Suprapubic skin (tissue), 4 donors: ENCODE results near the gene PRLR. TPM values are rescaled to one million over a fixed set of nuclear protein-coding genes. Genes with fewer than 3 reads are reported as not detected.

Experiments
- DNase-seq, 2 donors: peaks; one replicate each; pipeline ENCODE4 v3.0.0-alpha.2; 2019; ENCODE audit warnings: low spot score in 2 of 2
- H3K27ac ChIP-seq: fragments of 200-600 bp; sonication (generic); one replicate; pipeline ENCODE4 v1.5.1; 2019
- H3K27me3 ChIP-seq: fragments of 200-600 bp; sonication (generic); one replicate; pipeline ENCODE4 v1.5.1; 2019
- H3K36me3 ChIP-seq: fragments of 200-600 bp; sonication (generic); one replicate; pipeline ENCODE4 v1.5.1; 2019
- H3K4me1 ChIP-seq: fragments of 200-600 bp; sonication (generic); one replicate; pipeline ENCODE4 v1.5.1; 2019
- H3K4me3 ChIP-seq: fragments of 200-600 bp; sonication (generic); one replicate; pipeline ENCODE4 v1.5.1; 2019; ENCODE audit warnings: mild to moderate bottlenecking
- H3K9me3 ChIP-seq: fragments of 200-600 bp; sonication (generic); one replicate; pipeline ENCODE4 v1.5.1; 2019
- CTCF ChIP-seq, 2 donors: fragments of 200-600 bp in 1 of 2; fragments of 450-650 bp in 1 of 2; sonication (generic) in 1 of 2; IDR thresholded peaks; one replicate each; pipeline ENCODE4 v1.5.1; 2016 to 2019; ENCODE audit warnings: antibody characterized with exemption in 2 of 2, mild to moderate bottlenecking in 1 of 2, moderate library complexity in 1 of 2
- EP300 ChIP-seq: sonication (generic); formaldehyde crosslinking; IDR thresholded peaks from one replicate; pipeline ENCODE4 v1.6.1; 2017; ENCODE audit warnings: antibody characterized with exemption
- POLR2A ChIP-seq, 2 donors: fragments of 450-650 bp; IDR thresholded peaks; one replicate each; pipeline ENCODE4 v1.6.1; 2017; ENCODE audit warnings: antibody characterized with exemption in 2 of 2, mild to moderate bottlenecking in 2 of 2, moderate library complexity in 2 of 2
- POLR2AphosphoS5 ChIP-seq, 3 donors: sonication (generic); formaldehyde crosslinking; IDR thresholded peaks; one replicate each; pipeline ENCODE4 v1.6.1; 2017; ENCODE audit warnings: antibody characterized with exemption in 3 of 3
- WGBS: methylation state at CpG from one replicate; pipeline ENCODE4 v1.1.5; 2018; 5-methylcytosine and 5-hydroxymethylcytosine counted together
- total RNA-seq, 4 donors: library from RNA; depleted of rRNA; stranded (reverse); fragments of >200 nt; gene quantifications; one replicate each; pipeline ENCODE4 v1.1.0, GENCODE V29; 2016

PRLR gene
- total RNA-seq, 4 donors from 2014 or later: 8.0 to 18.7 (median 17.6) TPM

GRCh38 chr5:35263266-35263877 lies 33.1 kb upstream of the PRLR start:
- WGBS: 69% methylated on average over 2 of the region's 2 CpGs
- no peak for TF ChIP-seq CTCF (IDR thresholded peaks at IDR 0.05)
- no peak for TF ChIP-seq POLR2A (IDR thresholded peaks at IDR 0.05)
- H3K36me3 ChIP-seq: no peaks in the 10 kb centered on the region
- no peaks in the 10 kb centered on the region for H3K4me1 ChIP-seq
- no peaks in the 10 kb centered on the region for H3K27me3 ChIP-seq
- H3K9me3 ChIP-seq: no peaks in the 10 kb centered on the region
- H3K4me3 ChIP-seq: no peak overlapping the region
- DNase-seq: no peak
- no peak overlapping the region for H3K27ac ChIP-seq

GRCh38 chr5:35253582-35253981 lies 23.3 kb upstream of the PRLR start:
- TF ChIP-seq EP300 (no peak), POLR2AphosphoS5 (IDR thresholded peaks at IDR 0.05) (no peak)
- H3K27me3 ChIP-seq: no peaks in the 10 kb centered on the region
- DNase-seq: no peak
- H3K4me3 ChIP-seq: no peak overlapping the region
- H3K36me3 ChIP-seq: no peaks in the 10 kb centered on the region
- WGBS: 92% methylated on average over 3 of the region's 3 CpGs
- peaks cover 4% of the 10 kb centered on the region for H3K4me1 ChIP-seq
- H3K27ac ChIP-seq: no peak overlapping the region
- H3K9me3 ChIP-seq: peaks cover 7% of the 10 kb centered on the region

GRCh38 chr5:35252963-35253362 lies 22.7 kb upstream of the PRLR start:
- Histone ChIP-seq H3K27me3 (no peaks in the 10 kb centered on the region), H3K36me3 (no peaks in the 10 kb centered on the region), H3K4me1 (peaks cover 5% of the 10 kb centered on the region), H3K9me3 (peaks cover 7% of the 10 kb centered on the region), H3K27ac (no peak overlapping the region), H3K4me3 (no peak overlapping the region)
- WGBS: 91% methylated on average over 2 of the region's 2 CpGs
- TF ChIP-seq EP300: no peak
- TF ChIP-seq CTCF (IDR thresholded peaks at IDR 0.05): no peak
- TF ChIP-seq POLR2AphosphoS5 (IDR thresholded peaks at IDR 0.05): no peak
- TF ChIP-seq POLR2A (IDR thresholded peaks at IDR 0.05): no peak
- DNase-seq: no peak

- WGBS: 74% methylated on average over 5 of the region's 5 CpGs
- H3K4me3 ChIP-seq: peak overlapping the region; percentile 16
Measured at GRCh38 chr5:35248843-35249780, 18.8 kb upstream of the PRLR start.

GRCh38 chr5:35247648-35248034 lies 17.4 kb upstream of the PRLR start:
- Histone ChIP-seq H3K4me3 (no peak overlapping the region), H3K9me3 (no peaks in the 10 kb centered on the region), H3K27me3 (no peaks in the 10 kb centered on the region), H3K4me1 (peaks cover 23% of the 10 kb centered on the region), H3K27ac (peak overlapping the region; percentile 51), H3K36me3 (no peaks in the 10 kb centered on the region)
- 57% methylated on average over 6 of the region's 6 CpGs for WGBS
- no peak for DNase-seq
- no peak for TF ChIP-seq CTCF (IDR thresholded peaks at IDR 0.05)
- TF ChIP-seq POLR2A (IDR thresholded peaks at IDR 0.05): no peak
- no peak for TF ChIP-seq POLR2AphosphoS5 (IDR thresholded peaks at IDR 0.05)
- TF ChIP-seq EP300: no peak

More at GRCh38 chr5:35248843-35249780, 18.8 kb upstream of the PRLR start:
- Histone ChIP-seq H3K36me3 (no peaks in the 10 kb centered on the region), H3K27ac (no peak overlapping the region), H3K27me3 (no peaks in the 10 kb centered on the region), H3K9me3 (peaks cover 7% of the 10 kb centered on the region), H3K4me1 (peaks cover 23% of the 10 kb centered on the region)
- no peak for DNase-seq
- TF ChIP-seq CTCF (IDR thresholded peaks at IDR 0.05) (no peak), EP300 (no peak), POLR2A (IDR thresholded peaks at IDR 0.05) (no peak), POLR2AphosphoS5 (IDR thresholded peaks at IDR 0.05) (no peak)
